K562 (cell line): ENCODE results near the gene PLD3. TPM values are rescaled to one million over a fixed set of nuclear protein-coding genes. Genes with fewer than 3 reads are reported as not detected.
A peak's percentile ranks its signal among the peaks of the same experiment; 100 is the strongest.

ENCODE experiments used
- ASH1L ChIP-seq: fragments of 450-650 bp; IDR thresholded peaks from 2 replicates; pipeline ENCODE4 v1.6.1; 2018; ENCODE audit warnings: borderline replicate concordance, mild to moderate bottlenecking, low read depth; ENCODE audit not compliant: partially characterized antibody
- BCOR ChIP-seq: fragments of 450-650 bp; IDR thresholded peaks from 2 replicates; pipeline ENCODE4 v1.6.1; 2016
- CC2D1A ChIP-seq: fragments of 450-650 bp; IDR thresholded peaks from 2 replicates; pipeline ENCODE4 v1.6.1; 2017; ENCODE audit warnings: mild to moderate bottlenecking
- CHD4 ChIP-seq: fragments of 200-600 bp; sonication (generic); IDR thresholded peaks from 3 replicates; pipeline ENCODE4 v1.6.1; 2012; ENCODE audit warnings: low read depth, mild to moderate bottlenecking, mixed read lengths, low read length, inconsistent platforms; ENCODE audit not compliant: insufficient read depth, insufficient replicate concordance, poor library complexity, severe bottlenecking
- HDAC2 ChIP-seq: fragments of 450-650 bp; IDR thresholded peaks from 2 replicates; pipeline ENCODE4 v1.6.1; 2016; ENCODE audit warnings: mild to moderate bottlenecking
- HNRNPK ChIP-seq: fragments of 200-400 bp; formaldehyde crosslinking; IDR thresholded peaks from one replicate; pipeline ENCODE4 v1.6.1; 2018; ENCODE audit warnings: mild to moderate bottlenecking, low read depth, low read length; ENCODE audit not compliant: poor library complexity, severe bottlenecking
- MAZ ChIP-seq, 2 experiments: fragments of 450-650 bp in 1 of 2; sonication (generic) in 1 of 2; formaldehyde crosslinking; IDR thresholded peaks in 1 of 2; conservative IDR thresholded peaks in 1 of 2; 2 replicates each; pipeline versions ENCODE4 v1.4.0 to v1.5.0; 2020; ENCODE audit warnings: mild to moderate bottlenecking in 1 of 2, missing genetic modification reagents in 1 of 2
- MITF ChIP-seq: IDR thresholded peaks from 2 replicates; pipeline ENCODE4 v1.6.1; 2014; ENCODE audit warnings: antibody characterized with exemption
- NBN ChIP-seq: fragments of 450-650 bp; IDR thresholded peaks from 2 replicates; pipeline ENCODE4 v1.6.1; 2016; ENCODE audit warnings: low read depth, mild to moderate bottlenecking
- NCOA4 ChIP-seq: fragments of 450-650 bp; IDR thresholded peaks from 2 replicates; pipeline ENCODE4 v1.6.1; 2018; ENCODE audit warnings: mild to moderate bottlenecking; ENCODE audit not compliant: partially characterized antibody
- RBM25 ChIP-seq: fragments of 200-400 bp; formaldehyde crosslinking; IDR thresholded peaks from 2 replicates; pipeline ENCODE4 v1.6.1; 2018; ENCODE audit warnings: low read length, low read depth, moderate library complexity; ENCODE audit not compliant: severe bottlenecking
- SOX6 ChIP-seq: fragments of 450-650 bp; IDR thresholded peaks from 2 replicates; pipeline ENCODE4 v1.6.1; 2014; ENCODE audit warnings: mild to moderate bottlenecking
- YY1 ChIP-seq, 3 experiments: IDR thresholded peaks; 2 replicates each; pipeline ENCODE4 v1.6.1; 2011; ENCODE audit warnings: low read length in 2 of 3, mild to moderate bottlenecking in 2 of 3, moderate library complexity in 2 of 3, borderline replicate concordance in 1 of 3, control low read depth in 1 of 3, low read depth in 1 of 3; ENCODE audit not compliant: insufficient read depth in 3 of 3, insufficient replicate concordance in 2 of 3, control insufficient read depth in 1 of 3, insufficient read length in 1 of 3; ENCODE audit errors: extremely low read depth in 1 of 3
- ZKSCAN1 ChIP-seq: fragments of 150-350 bp; IDR thresholded peaks from 2 replicates; pipeline ENCODE4 v1.6.1; 2016; ENCODE audit warnings: low read depth, low read length
- ZNF24 ChIP-seq: fragments of 450-650 bp; IDR thresholded peaks from 2 replicates; pipeline ENCODE4 v1.6.1; 2016
- ZNF274 ChIP-seq: IDR thresholded peaks from 2 replicates; pipeline ENCODE4 v1.6.1; 2011; ENCODE audit warnings: low read depth, mild to moderate bottlenecking, low read length, moderate library complexity, borderline replicate concordance
- polyA plus RNA-seq, 8 experiments: library from polyadenylated mRNA; depleted of rRNA in 4 of 8; stranded (reverse) in 5 of 8; unstranded in 3 of 8; fragments of >200 nt; fragmentation: Nextera tagmentation in 2 of 8; fragmentation: Illumina TruSeq in 1 of 8; extraction: Ambion mirVana in 2 of 8; extraction: Trizol in 1 of 8; gene quantifications; 2 replicates each; pipeline versions ENCODE4 v1.2.1 to v1.2.3, GENCODE V29; 2011 to 2014; ENCODE audit warnings: inconsistent platforms in 1 of 8, missing spikeins in 1 of 8
- total RNA-seq, 7 experiments: library from RNA; depleted of rRNA in 6 of 7; stranded (reverse); fragments of >200 nt in 6 of 7; fragmentation: Illumina TruSeq in 2 of 7; extraction: Trizol in 2 of 7; gene quantifications; 2 replicates each; pipeline versions ENCODE4 v1.2.1 to v1.2.3, GENCODE V29; 2011 to 2021; ENCODE audit warnings: low replicate concordance in 1 of 7

The PLD3 gene
- total and polyA plus RNA-seq, 9 of the 15 experiments (the other 6 are each of a cell fraction or from before 2014, with no cell fraction given): 2.3 to 128 (median 72.7) TPM

- TF ChIP-seq CHD4: peak; percentile 95
- TF ChIP-seq NBN: peak; percentile 67
- 0 out of 2 replicates have a peak, but pooled peaks have one; percentile 43 for TF ChIP-seq CC2D1A
- TF ChIP-seq NCOA4: no peak
- TF ChIP-seq RBM25: peak; percentile 93
- peak; percentile 96 for TF ChIP-seq HDAC2
- no peak for TF ChIP-seq HNRNPK
- TF ChIP-seq YY1 (IDR thresholded peaks at IDR 0.05; ENCODE audit: borderline replicate concordance in 1 of 3, control insufficient read depth in 1 of 3, extremely low read depth in 1 of 3, insufficient read depth in 3 of 3, insufficient read length in 1 of 3, insufficient replicate concordance in 2 of 3, low read depth in 1 of 3, low read length in 2 of 3): peak in 2 of 3 experiments; percentile 60 to 61
- peak; percentile 100 for TF ChIP-seq BCOR
- no peak for TF ChIP-seq ZNF274
- TF ChIP-seq ASH1L: peak; percentile 19
- TF ChIP-seq SOX6: peak; percentile 20; the same call in 1 of the 2 replicates
- peak; percentile 29; the same call in 1 of the 2 replicates for TF ChIP-seq ZNF24
- TF ChIP-seq ZKSCAN1: no peak
- TF ChIP-seq MAZ (CRISPR knock-in tag; conservative IDR thresholded peaks at IDR 0.05 in 1 of 2, IDR thresholded peaks at IDR 0.05 in 1 of 2): 0 out of 4 replicates have a peak, but pooled peaks of 1 of the 2 experiments have one; percentile 40
- no peak for TF ChIP-seq MITF
These were observed 54.9 kb downstream of the PLD3 start (continued) for GRCh38 chr19:40403262-40403984.
